Measurements from ENCODE around the gene FUT2.

FUT2 gene

DNA sequence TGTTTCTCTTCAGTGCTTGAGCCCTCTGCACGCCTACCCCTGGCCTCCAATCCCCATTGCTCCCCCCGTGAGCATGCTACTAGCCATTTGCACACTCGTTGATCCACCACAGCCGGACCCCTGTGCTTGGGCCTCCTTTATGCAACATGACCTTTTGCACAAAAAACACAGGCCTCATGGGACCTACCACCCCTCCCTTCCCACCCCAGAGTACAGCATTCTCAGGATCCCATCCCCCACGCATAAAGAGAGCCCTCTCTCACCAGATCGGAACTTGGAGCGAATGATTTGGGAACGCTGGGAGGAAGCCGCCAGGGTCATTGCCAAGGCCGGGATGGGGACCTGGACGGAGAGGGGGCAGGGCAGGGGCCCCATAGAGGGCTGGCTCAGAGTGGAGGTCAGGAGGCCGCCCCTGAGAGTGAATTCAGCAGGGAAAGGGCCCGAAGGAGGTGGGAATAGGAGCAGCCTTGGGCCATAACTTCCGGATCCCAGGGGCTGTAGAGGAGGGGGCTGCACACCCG is 23.0 kb downstream of the FUT2 start:
- Histone ChIP-seq H3K4me3 (ENCODE audit: low read depth, low read length, poor library complexity, severe bottlenecking) (no peak overlapping the region), H3K9me2 (ENCODE audit: low read depth, low read length) (no peaks in the 10 kb centered on the region), H3K27ac (ENCODE audit: low read depth, low read length, poor library complexity, severe bottlenecking) (no peak overlapping the region), H2AFZ (ENCODE audit: low read length) (no peak overlapping the region), H3K4me1 (ENCODE audit: insufficient read depth, low read length, severe bottlenecking) (peaks cover 32% of the 10 kb centered on the region), H3K79me2 (ENCODE audit: insufficient read depth, low read length) (no peaks in the 10 kb centered on the region), H3K36me3 (ENCODE audit: insufficient read depth, low read length) (no peaks in the 10 kb centered on the region), H3K27me3 (ENCODE audit: insufficient read depth, low read length) (no peaks in the 10 kb centered on the region), H3K4me2 (ENCODE audit: low read length) (no peak overlapping the region), H3K9me3 (ENCODE audit: low read length) (no peaks in the 10 kb centered on the region), H3F3A (ENCODE audit: insufficient read depth, low read length) (no peaks in the 10 kb centered on the region), H3K9ac (ENCODE audit: low read length) (no peak overlapping the region), H4K20me1 (ENCODE audit: insufficient read depth, low read length) (no peaks in the 10 kb centered on the region)
- TF ChIP-seq, protein P1, sequence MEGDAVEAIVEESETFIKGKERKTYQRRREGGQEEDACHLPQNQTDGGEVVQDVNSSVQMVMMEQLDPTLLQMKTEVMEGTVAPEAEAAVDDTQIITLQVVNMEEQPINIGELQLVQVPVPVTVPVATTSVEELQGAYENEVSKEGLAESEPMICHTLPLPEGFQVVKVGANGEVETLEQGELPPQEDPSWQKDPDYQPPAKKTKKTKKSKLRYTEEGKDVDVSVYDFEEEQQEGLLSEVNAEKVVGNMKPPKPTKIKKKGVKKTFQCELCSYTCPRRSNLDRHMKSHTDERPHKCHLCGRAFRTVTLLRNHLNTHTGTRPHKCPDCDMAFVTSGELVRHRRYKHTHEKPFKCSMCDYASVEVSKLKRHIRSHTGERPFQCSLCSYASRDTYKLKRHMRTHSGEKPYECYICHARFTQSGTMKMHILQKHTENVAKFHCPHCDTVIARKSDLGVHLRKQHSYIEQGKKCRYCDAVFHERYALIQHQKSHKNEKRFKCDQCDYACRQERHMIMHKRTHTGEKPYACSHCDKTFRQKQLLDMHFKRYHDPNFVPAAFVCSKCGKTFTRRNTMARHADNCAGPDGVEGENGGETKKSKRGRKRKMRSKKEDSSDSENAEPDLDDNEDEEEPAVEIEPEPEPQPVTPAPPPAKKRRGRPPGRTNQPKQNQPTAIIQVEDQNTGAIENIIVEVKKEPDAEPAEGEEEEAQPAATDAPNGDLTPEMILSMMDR (IDR thresholded peaks at IDR 0.05; ENCODE audit: low read length) = no peak
- TF ChIP-seq EZH2 (IDR thresholded peaks at IDR 0.05; ENCODE audit: borderline replicate concordance, low read length) = no peak

DNA sequence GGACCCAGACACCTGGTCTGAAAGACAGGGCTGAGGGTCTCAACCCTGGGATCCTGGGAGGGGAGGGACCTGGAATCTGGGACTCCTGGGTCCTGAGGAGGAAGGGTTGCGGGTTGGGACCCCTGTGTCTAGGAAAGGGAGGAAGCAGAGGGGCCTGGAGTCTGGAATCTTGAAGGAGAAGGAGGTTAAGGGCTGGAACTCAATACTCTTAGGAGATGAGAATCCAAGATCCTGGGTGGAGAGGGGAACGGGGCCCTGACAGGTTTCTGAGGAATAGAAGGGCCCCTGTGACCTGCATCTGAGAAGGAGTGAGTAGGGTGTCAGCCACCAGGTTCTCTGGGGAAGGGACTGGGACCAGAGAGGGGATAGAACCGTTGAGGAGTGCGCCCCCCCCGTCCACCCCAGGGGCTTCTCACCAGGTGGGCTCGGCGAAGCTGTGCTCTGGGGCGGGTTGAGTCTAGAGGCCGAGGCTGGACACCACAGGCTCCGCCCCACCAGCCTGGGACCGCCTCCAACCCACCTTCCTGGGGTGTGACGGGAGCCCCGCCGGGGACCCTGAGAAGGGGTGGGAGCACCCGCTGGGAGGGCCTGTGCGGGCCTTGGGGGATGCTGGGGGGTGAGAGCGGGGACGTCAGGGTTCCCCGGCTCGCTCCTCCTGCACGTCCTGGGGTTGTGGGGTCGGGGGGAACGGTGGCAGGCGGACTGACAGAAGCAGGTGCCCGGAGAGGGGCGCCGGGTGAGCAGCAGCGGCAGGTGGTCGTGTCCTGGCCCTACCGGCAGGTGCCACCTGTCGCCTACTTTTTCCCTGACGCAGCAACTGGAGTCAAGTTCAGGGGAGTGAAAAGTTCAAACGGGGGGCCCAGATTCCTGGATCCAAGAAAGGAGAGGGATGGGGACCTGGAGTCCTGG is 23.7 kb downstream of the FUT2 start, which contains the start of gene MAMSTR:
TSS of gene MAMSTR (minus strand) at position 463 of the 909 bp plus-strand sequence. CDS start 694 bp downstream, outside the sequence.
- Histone ChIP-seq H3K4me3 (ENCODE audit: low read depth, low read length, poor library complexity, severe bottlenecking) (peak within 1 kb of the TSS; percentile 63), H3K4me1 (ENCODE audit: insufficient read depth, low read length, severe bottlenecking) (peaks cover 29% of the 10 kb centered on the region), H3K4me2 (ENCODE audit: low read length) (peak within 1 kb of the TSS; percentile 62), H3K9me3 (ENCODE audit: low read length) (no peaks in the 10 kb centered on the region), H3K36me3 (ENCODE audit: insufficient read depth, low read length) (no peaks in the 10 kb centered on the region), H4K20me1 (ENCODE audit: insufficient read depth, low read length) (no peaks in the 10 kb centered on the region), H3K79me2 (ENCODE audit: insufficient read depth, low read length) (no peaks in the 10 kb centered on the region), H2AFZ (ENCODE audit: low read length) (no peak within 1 kb of the TSS), H3K27ac (ENCODE audit: low read depth, low read length, poor library complexity, severe bottlenecking) (peak within 1 kb of the TSS; percentile 58), H3K9ac (ENCODE audit: low read length) (peak within 1 kb of the TSS; percentile 67; the same call in 1 of the 2 replicates), H3F3A (ENCODE audit: insufficient read depth, low read length) (no peaks in the 10 kb centered on the region), H3K9me2 (ENCODE audit: low read depth, low read length) (no peaks in the 10 kb centered on the region), H3K27me3 (ENCODE audit: insufficient read depth, low read length) (no peaks in the 10 kb centered on the region)
- no peak for TF ChIP-seq EZH2 (IDR thresholded peaks at IDR 0.05; ENCODE audit: borderline replicate concordance, low read length)
- TF ChIP-seq, protein P1 (IDR thresholded peaks at IDR 0.05; ENCODE audit: low read length) = no peak

DNA sequence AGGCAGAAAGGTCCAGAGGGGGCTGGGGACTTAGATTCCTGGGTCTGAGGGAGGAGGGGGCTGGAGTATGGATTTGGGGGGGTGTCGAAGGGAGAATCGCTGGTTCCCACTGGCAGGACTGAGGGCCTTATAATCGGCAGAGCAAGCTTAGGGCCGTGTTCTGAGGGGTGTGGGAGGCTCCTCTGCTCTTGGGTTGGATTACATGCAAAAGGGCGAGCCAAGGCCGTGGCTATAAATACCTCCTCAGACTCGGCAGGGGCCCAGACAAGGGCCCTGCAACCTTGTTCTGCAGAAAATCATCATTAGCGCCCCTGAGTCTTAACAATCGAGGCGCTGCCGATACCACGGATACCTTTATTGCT is 24.5 kb downstream of the FUT2 start:
- Histone ChIP-seq H3K27me3 (ENCODE audit: insufficient read depth, low read length) (no peaks in the 10 kb centered on the region), H3K9ac (ENCODE audit: low read length) (peak overlapping the region; percentile 67; the same call in 1 of the 2 replicates), H3K79me2 (ENCODE audit: insufficient read depth, low read length) (no peaks in the 10 kb centered on the region), H3K36me3 (ENCODE audit: insufficient read depth, low read length) (no peaks in the 10 kb centered on the region), H3K9me3 (ENCODE audit: low read length) (no peaks in the 10 kb centered on the region), H3K4me2 (ENCODE audit: low read length) (peak overlapping the region; percentile 62), H3K27ac (ENCODE audit: low read depth, low read length, poor library complexity, severe bottlenecking) (no peak overlapping the region), H2AFZ (ENCODE audit: low read length) (no peak overlapping the region), H3K4me3 (ENCODE audit: low read depth, low read length, poor library complexity, severe bottlenecking) (peak overlapping the region; percentile 63), H4K20me1 (ENCODE audit: insufficient read depth, low read length) (no peaks in the 10 kb centered on the region), H3K9me2 (ENCODE audit: low read depth, low read length) (no peaks in the 10 kb centered on the region), H3F3A (ENCODE audit: insufficient read depth, low read length) (no peaks in the 10 kb centered on the region), H3K4me1 (ENCODE audit: insufficient read depth, low read length, severe bottlenecking) (peaks cover 25% of the 10 kb centered on the region)
- no peak for TF ChIP-seq EZH2 (IDR thresholded peaks at IDR 0.05; ENCODE audit: borderline replicate concordance, low read length)
- TF ChIP-seq, protein P1 (IDR thresholded peaks at IDR 0.05; ENCODE audit: low read length) = no peak

All from OCI-LY1 (cell line).